Activated CD8-positive, alpha-beta memory T cell treated with anti-CD3 and anti-CD28 coated beads, Interleukin-2, amount 50 U/mL, for 1 hour (primary cell): ENCODE results near the gene ATG9A.

Source experiments
- DNase-seq: peaks from one replicate; pipeline ENCODE4 v3.0.0-alpha.2; 2020; ENCODE audit errors: extremely low read depth

ATG9A gene

GRCh38 chr2:219178377-219179175, 50.9 kb downstream of the ATG9A start:
- no peak for DNase-seq

GRCh38 chr2:219177552-219178376, 51.7 kb downstream of the ATG9A start, which contains the start of gene RETREG2:
Gene RETREG2 (plus strand): TSS chr2:219178275. CDS start chr2:219178353, 78 bp downstream.
- peak; percentile 66 for DNase-seq

- peak; percentile 40 for DNase-seq
These were observed 52.5 kb downstream of the ATG9A start, which contains the start of gene CNPPD1 for GRCh38 chr2:219176818-219177551. Gene CNPPD1 (minus strand): TSS chr2:219176925. CDS start chr2:219176828, 97 bp downstream.

- no peak for DNase-seq
These were observed 53.3 kb downstream of the ATG9A start for GRCh38 chr2:219175928-219176817.

GRCh38 chr2:219175486-219175885, 54.0 kb downstream of the ATG9A start:
- no peak for DNase-seq

GRCh38 chr2:219174801-219175200, 54.6 kb downstream of the ATG9A start:
- no peak for DNase-seq

- DNase-seq = no peak
These were observed 55.3 kb downstream of the ATG9A start for GRCh38 chr2:219174146-219174545.

GRCh38 chr2:219173176-219173575, 56.3 kb downstream of the ATG9A start:
- no peak for DNase-seq

- no peak for DNase-seq
These were observed 56.9 kb downstream of the ATG9A start for GRCh38 chr2:219172231-219173154.

GRCh38 chr2:219171231-219171651, 58.2 kb downstream of the ATG9A start:
- DNase-seq = no peak

- no peak for DNase-seq
These were observed 59.3 kb downstream of the ATG9A start, which contains the start of gene SLC23A3 for GRCh38 chr2:219169930-219170654. Gene SLC23A3 (minus strand): TSS chr2:219170029. CDS start chr2:219169984, 45 bp downstream.
